Measurements from ENCODE around the gene C16orf89.
"Not testable (repeated sequence)": the region's sequence is repeated elsewhere in the genome, so short reads cannot be mapped to it uniquely, and the experiment has no call there.

The C16orf89 gene

GRCh38 chr16:5089911-5090555 lies 24.3 kb upstream of the C16orf89 start:
- not testable (repeated sequence) for H3K4me1 Mint-ChIP-seq (ENCODE audit: low read depth); H3K4me3 Mint-ChIP-seq; H3K27ac Mint-ChIP-seq; H3K27me3 Mint-ChIP-seq; H3K36me3 Mint-ChIP-seq; H3K9me3 Mint-ChIP-seq (ENCODE audit: low read depth)

GRCh38 chr16:5088936-5089335 lies 23.2 kb upstream of the C16orf89 start:
- H3K27me3 Mint-ChIP-seq; H3K9me3 Mint-ChIP-seq (ENCODE audit: low read depth); H3K4me3 Mint-ChIP-seq; H3K27ac Mint-ChIP-seq; H3K4me1 Mint-ChIP-seq (ENCODE audit: low read depth); H3K36me3 Mint-ChIP-seq: not testable (repeated sequence)

GRCh38 chr16:5088086-5088790 lies 22.5 kb upstream of the C16orf89 start:
- not testable (repeated sequence) for H3K36me3 Mint-ChIP-seq, H3K27ac Mint-ChIP-seq

GRCh38 chr16:5085716-5086115 lies 20.0 kb upstream of the C16orf89 start:
- H3K27ac Mint-ChIP-seq; H3K4me1 Mint-ChIP-seq (ENCODE audit: low read depth); H3K9me3 Mint-ChIP-seq (ENCODE audit: low read depth); H3K36me3 Mint-ChIP-seq; H3K4me3 Mint-ChIP-seq; H3K27me3 Mint-ChIP-seq: not testable (repeated sequence)

More at GRCh38 chr16:5088086-5088790, 22.5 kb upstream of the C16orf89 start:
- H3K4me1 Mint-ChIP-seq (ENCODE audit: low read depth); H3K4me3 Mint-ChIP-seq; H3K9me3 Mint-ChIP-seq (ENCODE audit: low read depth); H3K27me3 Mint-ChIP-seq: not testable (repeated sequence)

GRCh38 chr16:5084802-5085201 lies 19.0 kb upstream of the C16orf89 start:
- not testable (repeated sequence) for H3K4me3 Mint-ChIP-seq; H3K9me3 Mint-ChIP-seq (ENCODE audit: low read depth); H3K4me1 Mint-ChIP-seq (ENCODE audit: low read depth); H3K36me3 Mint-ChIP-seq; H3K27me3 Mint-ChIP-seq; H3K27ac Mint-ChIP-seq

- H3K27me3 Mint-ChIP-seq; H3K4me1 Mint-ChIP-seq (ENCODE audit: low read depth); H3K9me3 Mint-ChIP-seq (ENCODE audit: low read depth); H3K36me3 Mint-ChIP-seq; H3K4me3 Mint-ChIP-seq: not testable (repeated sequence)
- H3K27ac Mint-ChIP-seq: peak overlapping the region; percentile 68
Measured at GRCh38 chr16:5084099-5084731, 18.5 kb upstream of the C16orf89 start.

GRCh38 chr16:5083646-5084045 lies 17.9 kb upstream of the C16orf89 start:
- not testable (repeated sequence) for H3K27me3 Mint-ChIP-seq; H3K4me3 Mint-ChIP-seq; H3K27ac Mint-ChIP-seq; H3K9me3 Mint-ChIP-seq (ENCODE audit: low read depth); H3K4me1 Mint-ChIP-seq (ENCODE audit: low read depth); H3K36me3 Mint-ChIP-seq

GRCh38 chr16:5080996-5081395 lies 15.2 kb upstream of the C16orf89 start:
- H3K27me3 Mint-ChIP-seq; H3K4me3 Mint-ChIP-seq; H3K36me3 Mint-ChIP-seq; H3K9me3 Mint-ChIP-seq (ENCODE audit: low read depth); H3K27ac Mint-ChIP-seq; H3K4me1 Mint-ChIP-seq (ENCODE audit: low read depth): not testable (repeated sequence)

- H3K4me3 Mint-ChIP-seq; H3K9me3 Mint-ChIP-seq (ENCODE audit: low read depth); H3K27me3 Mint-ChIP-seq; H3K27ac Mint-ChIP-seq; H3K4me1 Mint-ChIP-seq (ENCODE audit: low read depth); H3K36me3 Mint-ChIP-seq: not testable (repeated sequence)
Measured at GRCh38 chr16:5080461-5080860, 14.7 kb upstream of the C16orf89 start.

GRCh38 chr16:5078626-5079025 lies 12.9 kb upstream of the C16orf89 start:
- H3K4me3 Mint-ChIP-seq: no peak overlapping the region
- H3K4me1 Mint-ChIP-seq (ENCODE audit: low read depth): peaks cover 6% of the 10 kb centered on the region
- no peaks in the 10 kb centered on the region for H3K9me3 Mint-ChIP-seq (ENCODE audit: low read depth)
- H3K27ac Mint-ChIP-seq: no peak overlapping the region
- no peaks in the 10 kb centered on the region for H3K27me3 Mint-ChIP-seq
- peaks cover 4% of the 10 kb centered on the region for H3K36me3 Mint-ChIP-seq

GRCh38 chr16:5077304-5077703 lies 11.5 kb upstream of the C16orf89 start:
- no peaks in the 10 kb centered on the region for H3K9me3 Mint-ChIP-seq (ENCODE audit: low read depth)
- no peak overlapping the region for H3K4me3 Mint-ChIP-seq
- no peaks in the 10 kb centered on the region for H3K27me3 Mint-ChIP-seq
- no peak overlapping the region for H3K27ac Mint-ChIP-seq
- H3K36me3 Mint-ChIP-seq: peaks cover 4% of the 10 kb centered on the region
- peaks cover 17% of the 10 kb centered on the region for H3K4me1 Mint-ChIP-seq (ENCODE audit: low read depth)

GRCh38 chr16:5075637-5076036 lies 9.9 kb upstream of the C16orf89 start:
- Mint-ChIP-seq H3K4me3 (no peak overlapping the region), H3K4me1 (ENCODE audit: low read depth) (peaks cover 27% of the 10 kb centered on the region), H3K36me3 (peaks cover 4% of the 10 kb centered on the region), H3K27me3 (no peaks in the 10 kb centered on the region), H3K27ac (no peak overlapping the region), H3K9me3 (ENCODE audit: low read depth) (no peaks in the 10 kb centered on the region)

- H3K27ac Mint-ChIP-seq; H3K27me3 Mint-ChIP-seq; H3K9me3 Mint-ChIP-seq (ENCODE audit: low read depth); H3K36me3 Mint-ChIP-seq; H3K4me3 Mint-ChIP-seq: not testable (repeated sequence)
- H3K4me1 Mint-ChIP-seq (ENCODE audit: low read depth): peaks cover 27% of the 10 kb centered on the region
Measured at GRCh38 chr16:5073771-5074170, 8.0 kb upstream of the C16orf89 start.

GRCh38 chr16:5073279-5073629 lies 7.5 kb upstream of the C16orf89 start:
- no peaks in the 10 kb centered on the region for H3K9me3 Mint-ChIP-seq (ENCODE audit: low read depth)
- no peaks in the 10 kb centered on the region for H3K27me3 Mint-ChIP-seq
- H3K36me3 Mint-ChIP-seq: peaks cover 4% of the 10 kb centered on the region
- H3K4me3 Mint-ChIP-seq: peak overlapping the region; percentile 97
- peaks cover 27% of the 10 kb centered on the region for H3K4me1 Mint-ChIP-seq (ENCODE audit: low read depth)
- peak overlapping the region; percentile 97 for H3K27ac Mint-ChIP-seq

GRCh38 chr16:5072334-5073278 lies 6.8 kb upstream of the C16orf89 start:
- peaks cover 27% of the 10 kb centered on the region for H3K4me1 Mint-ChIP-seq (ENCODE audit: low read depth)
- no peaks in the 10 kb centered on the region for H3K27me3 Mint-ChIP-seq
- H3K27ac Mint-ChIP-seq: peak overlapping the region; percentile 97
- peak overlapping the region; percentile 97 for H3K4me3 Mint-ChIP-seq
- no peaks in the 10 kb centered on the region for H3K9me3 Mint-ChIP-seq (ENCODE audit: low read depth)
- peaks cover 4% of the 10 kb centered on the region for H3K36me3 Mint-ChIP-seq
